HG02981 (cell line): Measurements from ENCODE around the gene TBC1D3E.
"Not testable (repeated sequence)": the region's sequence is repeated elsewhere in the genome, so short reads cannot be mapped to it uniquely, and the experiment has no call there.

Experiments
- ATAC-seq: cut with Tn5 transposase; IDR thresholded peaks from one replicate; pipeline ENCODE4 v1.9.1; 2021; ENCODE audit warnings: mild to moderate bottlenecking, moderate library complexity; ENCODE audit not compliant: unreplicated experiment

TBC1D3E gene

DNA sequence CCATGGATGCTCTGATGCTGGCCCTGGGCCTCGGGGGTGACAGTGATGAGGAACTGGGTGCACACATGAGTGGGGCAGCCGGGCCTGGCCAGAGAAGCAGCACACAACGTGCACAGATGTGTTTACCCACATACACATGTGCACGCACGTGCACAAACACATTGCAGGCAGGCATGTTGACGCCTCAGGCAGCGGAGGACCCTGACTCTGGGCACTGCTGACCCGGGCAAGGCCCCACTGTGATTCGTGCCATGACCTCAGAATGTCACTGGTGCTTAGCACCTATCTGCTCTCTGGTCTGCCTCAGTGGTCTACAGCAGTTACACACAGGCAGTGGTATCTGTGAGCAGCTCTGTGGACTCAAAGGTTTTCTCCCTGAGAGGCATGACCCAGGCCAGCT is at the start of gene TBC1D3E:
Gene TBC1D3E (plus strand): TSS at position 301 of the 400 bp plus-strand sequence. CDS start 1,545 bp downstream, outside the sequence.
- not testable (repeated sequence) for ATAC-seq

GRCh38 chr17:38087344-38087743 is 40.4 kb upstream of the TBC1D3E start:
- ATAC-seq = not testable (repeated sequence)

GRCh38 chr17:38088120-38088519 is 39.6 kb upstream of the TBC1D3E start:
- not testable (repeated sequence) for ATAC-seq

DNA sequence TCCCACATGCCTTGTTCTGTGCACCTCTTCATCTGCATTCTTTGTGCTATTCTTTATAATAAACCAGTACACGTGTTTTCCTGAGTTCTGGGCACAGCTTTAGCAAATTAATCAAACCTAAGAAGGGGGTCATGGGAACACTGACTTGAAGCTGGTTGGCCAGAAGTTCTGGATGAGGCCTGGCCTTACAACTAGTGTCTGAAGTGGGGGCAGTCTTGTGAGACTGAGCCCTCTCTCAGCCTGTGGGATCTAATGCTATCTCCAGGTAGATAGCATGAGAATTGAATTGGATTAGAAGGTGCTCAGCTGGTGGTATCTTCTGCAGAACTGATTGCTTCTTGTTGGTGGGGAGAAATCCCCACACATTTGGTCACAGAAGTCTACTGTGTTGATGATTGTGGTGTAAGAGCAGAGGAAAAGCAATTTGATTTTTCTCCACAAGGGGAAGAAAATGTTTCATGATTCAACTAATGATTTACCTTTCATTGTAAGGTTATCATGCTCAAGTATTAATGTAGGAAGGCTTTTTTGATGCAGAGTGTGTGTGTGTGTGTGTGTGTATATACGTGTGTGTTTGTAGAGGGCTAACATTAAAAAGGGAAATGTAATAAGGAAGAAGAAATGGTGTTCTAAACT is 33.6 kb upstream of the TBC1D3E start:
- not testable (repeated sequence) for ATAC-seq

- ATAC-seq = not testable (repeated sequence)
Observed at GRCh38 chr17:38099262-38099661, 28.5 kb upstream of the TBC1D3E start.

DNA sequence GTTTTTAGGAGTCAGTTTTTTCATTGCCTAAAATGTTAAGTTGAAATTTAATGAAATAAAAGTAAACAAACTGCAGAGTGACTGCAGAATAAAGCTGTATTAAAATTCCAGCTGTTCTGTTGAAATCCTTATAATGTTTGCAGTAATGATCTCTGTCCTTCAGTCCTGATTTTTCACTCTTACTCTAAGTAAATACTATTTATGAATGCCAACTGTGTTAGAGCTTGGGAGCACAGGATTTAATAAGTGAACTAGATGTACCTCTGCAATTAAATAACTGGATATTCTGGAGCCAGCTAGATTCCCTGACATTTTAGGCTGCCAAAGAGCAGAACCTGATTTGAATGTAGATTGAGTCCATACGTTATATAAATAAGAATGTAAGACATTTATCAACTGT is 7.9 kb upstream of the TBC1D3E start:
- ATAC-seq = not testable (repeated sequence)

- not testable (repeated sequence) for ATAC-seq
Observed at GRCh38 chr17:38134860-38135259, 7.1 kb downstream of the TBC1D3E start.
